B cell (primary cell): ENCODE measurements around the gene CDC42BPB. TPM values are rescaled to one million over a fixed set of nuclear protein-coding genes. Genes with fewer than 3 reads are reported as not detected.

Experiments used
- ATAC-seq: fragments of 200-7000 bp; cut with Tn5 transposase; one replicate; pipeline ENCODE4 v1.10.0; 2021; ENCODE audit warnings: low read depth, mild to moderate bottlenecking, moderate number of reproducible peaks, moderate library complexity
- CTCF ChIA-PET: fragments of 350-600 bp; sonication (Branson Sonifier 250); formaldehyde crosslinking; loops from one replicate; lab custom pipeline; 2021; ENCODE audit warnings: antibody characterized with exemption, inconsistent platforms; lab: Charles Lee
- POLR2A ChIA-PET: fragments of 350-600 bp; sonication (Branson Sonifier 250); formaldehyde crosslinking; loops from one replicate; lab custom pipeline; 2021; ENCODE audit warnings: antibody characterized with exemption; lab: Charles Lee
- DNase-seq: peaks from one replicate; pipeline ENCODE4 v3.0.0; 2013
- H2AFZ ChIP-seq: 2 replicates; pipeline ENCODE4 v1.6.1; 2012; ENCODE audit warnings: mild to moderate bottlenecking, low read depth, low read length; ENCODE audit not compliant: insufficient read depth, poor library complexity, severe bottlenecking
- H3K27ac ChIP-seq, 2 donors: 1 replicate in 1 of 2; 2 replicates in 1 of 2; pipeline ENCODE4 v1.5.1; 2012 to 2013; ENCODE audit warnings: low read length in 2 of 2, mild to moderate bottlenecking in 2 of 2, moderate library complexity in 1 of 2
- H3K27me3 ChIP-seq, 4 experiments: fragments of 200-600 bp in 1 of 4; sonication (generic) in 1 of 4; replicated peaks in 1 of 4; 1 replicate in 2 of 4; 2 replicates in 2 of 4; pipeline versions ENCODE4 v1.6.1 to v1.7.0; 2013 to 2016; ENCODE audit warnings: low read length in 3 of 4, mild to moderate bottlenecking in 2 of 4, mixed read lengths in 1 of 4, moderate library complexity in 1 of 4; ENCODE audit not compliant: insufficient read depth in 4 of 4, control insufficient read depth in 3 of 4; ENCODE audit errors: control extremely low read depth in 1 of 4
- H3K36me3 ChIP-seq, 2 experiments: replicated peaks in 1 of 2; 1 replicate in 1 of 2; 2 replicates in 1 of 2; pipeline versions ENCODE4 v1.6.1 to v1.7.1; 2013; ENCODE audit warnings: low read length in 1 of 2; ENCODE audit not compliant: insufficient read depth in 2 of 2, control insufficient read depth in 1 of 2; ENCODE audit errors: control extremely low read depth in 1 of 2, extremely low read depth in 1 of 2
- H3K4me1 ChIP-seq, 2 donors: fragments of 200-600 bp in 1 of 2; sonication (generic) in 1 of 2; 1 replicate in 1 of 2; 2 replicates in 1 of 2; pipeline versions ENCODE4 v1.5.1 to v1.6.1; 2013 to 2017; ENCODE audit warnings: low read length in 2 of 2; ENCODE audit not compliant: control insufficient read depth in 2 of 2, insufficient read depth in 2 of 2
- H3K4me2 ChIP-seq: replicated peaks from 2 replicates; pipeline ENCODE3; 2012; ENCODE audit warnings: mild to moderate bottlenecking, low read depth, low read length; ENCODE audit not compliant: poor library complexity, severe bottlenecking
- H3K4me3 ChIP-seq, 5 experiments: fragments of 200-600 bp in 1 of 5; sonication (generic) in 1 of 5; 1 replicate in 3 of 5; 2 replicates in 2 of 5; pipeline versions ENCODE4 v1.5.1 to v1.7.0; 2011 to 2016; ENCODE audit warnings: low read length in 4 of 5, mild to moderate bottlenecking in 4 of 5, low read depth in 2 of 5, control low read depth in 1 of 5, moderate library complexity in 1 of 5; ENCODE audit not compliant: insufficient read depth in 1 of 5; ENCODE audit errors: control extremely low read depth in 1 of 5, extremely low read depth in 1 of 5
- H3K79me2 ChIP-seq: fragments of 200-600 bp; sonication (generic); one replicate; pipeline ENCODE4 v1.6.0; 2016; ENCODE audit warnings: low read length; ENCODE audit not compliant: control insufficient read depth, insufficient read depth
- H3K9ac ChIP-seq: fragments of 200-600 bp; sonication (generic); 2 replicates; pipeline ENCODE4 v1.6.1; 2017; ENCODE audit warnings: mild to moderate bottlenecking, low read length, moderate library complexity
- H3K9me3 ChIP-seq, 3 donors: one replicate each; pipeline versions ENCODE4 v1.6.1 to v1.7.1; 2013; ENCODE audit warnings: low read length in 2 of 3; ENCODE audit not compliant: control insufficient read depth in 2 of 3, insufficient read depth in 1 of 3; ENCODE audit errors: control extremely low read depth in 1 of 3
- H4K20me1 ChIP-seq: 2 replicates; pipeline ENCODE4 v1.6.0; 2012; ENCODE audit warnings: mild to moderate bottlenecking, low read length; ENCODE audit not compliant: insufficient read depth, control insufficient read depth, poor library complexity, severe bottlenecking
- H3K27ac Mint-ChIP-seq: one replicate; pipeline ENCODE4 v1.8.0; 2021; ENCODE audit warnings: mixed read lengths
- H3K27me3 Mint-ChIP-seq: one replicate; pipeline ENCODE4 v1.8.0; 2021; ENCODE audit warnings: mixed read lengths
- H3K4me1 Mint-ChIP-seq: one replicate; pipeline ENCODE4 v1.8.0; 2021; ENCODE audit warnings: mixed read lengths
- H3K4me3 Mint-ChIP-seq: one replicate; pipeline ENCODE4 v1.8.0; 2021; ENCODE audit warnings: mixed read lengths
- H3K9me3 Mint-ChIP-seq: one replicate; pipeline ENCODE4 v1.8.0; 2022; ENCODE audit warnings: mixed read lengths; ENCODE audit not compliant: insufficient read depth
- CTCF ChIP-seq: fragments of 200-600 bp; IDR thresholded peaks from one replicate; pipeline ENCODE4 v1.8.0; 2022; ENCODE audit warnings: antibody characterized with exemption, mild to moderate bottlenecking
- EZH2 ChIP-seq: IDR thresholded peaks from 2 replicates; pipeline ENCODE4 v1.6.1; 2012; ENCODE audit warnings: borderline replicate concordance, low read depth, mild to moderate bottlenecking, moderate library complexity, low read length; ENCODE audit not compliant: insufficient read depth, poor library complexity, severe bottlenecking
- whole genome bisulfite sequencing: methylation state at CpG from one replicate; pipeline ENCODE4 v1.1.5; 2013; ENCODE audit warnings: missing lambda C conversion rate; ENCODE audit not compliant: insufficient coverage; 5-methylcytosine and 5-hydroxymethylcytosine counted together
- intact Hi-C: fragments of 100-400 bp; cut with micrococcal nuclease; formaldehyde crosslinking; loops from one replicate; pipeline ENCODE4 v1.10.0; 2022
- polyA plus RNA-seq: library from polyadenylated mRNA; depleted of rRNA; stranded (reverse); fragments of >200 nt; gene quantifications from 2 replicates; pipeline ENCODE4 v1.2.3, GENCODE V29; 2012
- total RNA-seq, 2 donors: library from RNA; stranded (reverse); fragments of 120-200 nt in 1 of 2; gene quantifications; 1 replicate in 1 of 2; 2 replicates in 1 of 2; pipeline versions ENCODE4 v1.2.3 to v1.2.4, GENCODE V29; 2013 to 2022

CDC42BPB gene
- total and polyA plus RNA-seq, 2 donors (not counting 1 experiment from before 2014, with no cell fraction given): 23.9 to 52.5 TPM

GRCh38 chr14:103066399-103066798 is 9.1 kb upstream of the CDC42BPB start:
- ATAC-seq (no peak), DNase-seq (no peak)
- Histone ChIP-seq H3K27me3 (peaks cover 0 to 4% (median 0%) of the 10 kb centered on the region in 4 experiments), H3K36me3 (no peaks in the 10 kb centered on the region), H2AFZ (no peak overlapping the region), H3K4me3 (no peak overlapping the region), H3K4me2 (no peak overlapping the region), H3K9me3 (peaks cover 0 to 4% (median 0%) of the 10 kb centered on the region in 3 donors), H3K9ac (no peak overlapping the region), H4K20me1 (no peaks in the 10 kb centered on the region), H3K79me2 (no peaks in the 10 kb centered on the region), H3K4me1 (no peaks in the 10 kb centered on the region), H3K27ac (no peak overlapping the region)
- ChIA-PET CTCF (no interaction called here), POLR2A (no interaction called here)
- Mint-ChIP-seq H3K9me3 (no peaks in the 10 kb centered on the region), H3K4me1 (no peaks in the 10 kb centered on the region), H3K4me3 (no peak overlapping the region), H3K27me3 (peaks cover 3% of the 10 kb centered on the region), H3K27ac (no peak overlapping the region)
- no peak for TF ChIP-seq CTCF
- TF ChIP-seq EZH2: no peak
- WGBS: 77% methylated on average over 5 of the region's 9 CpGs
- intact Hi-C loops: no loop called here

GRCh38 chr14:103065861-103066260 is 8.5 kb upstream of the CDC42BPB start:
- CTCF ChIA-PET: no interaction called here
- Histone ChIP-seq H3K9ac (no peak overlapping the region), H3K36me3 (no peaks in the 10 kb centered on the region), H3K27me3 (peaks cover 0 to 4% (median 0%) of the 10 kb centered on the region in 4 experiments), H3K27ac (no peak overlapping the region), H2AFZ (no peak overlapping the region), H3K9me3 (peaks cover 0 to 4% (median 0%) of the 10 kb centered on the region in 3 donors), H4K20me1 (no peaks in the 10 kb centered on the region), H3K4me1 (no peaks in the 10 kb centered on the region), H3K79me2 (no peaks in the 10 kb centered on the region), H3K4me3 (no peak overlapping the region), H3K4me2 (no peak overlapping the region)
- H3K4me1 Mint-ChIP-seq: no peaks in the 10 kb centered on the region
- H3K27me3 Mint-ChIP-seq: peaks cover 3% of the 10 kb centered on the region
- no peak for DNase-seq
- no peak for ATAC-seq
- POLR2A ChIA-PET: no interaction called here
- no peak overlapping the region for H3K27ac Mint-ChIP-seq
- WGBS: 89% methylated on average over 4 of the region's 7 CpGs
- TF ChIP-seq CTCF (no peak), EZH2 (no peak)
- no peaks in the 10 kb centered on the region for H3K9me3 Mint-ChIP-seq
- intact Hi-C loops: no loop called here
- H3K4me3 Mint-ChIP-seq: no peak overlapping the region
